SU-DHL-6 (cell line): ENCODE data around the gene SLX4.

Source experiments
- CTCF ChIP-seq: fragments of 200-600 bp; sonication (generic); IDR thresholded peaks from one replicate; pipeline ENCODE4 v1.5.1; 2017; ENCODE audit warnings: antibody characterized with exemption, mild to moderate bottlenecking, low read length, moderate library complexity; ENCODE audit not compliant: insufficient read depth, poor library complexity, severe bottlenecking
- EZH2phosphoT487 ChIP-seq: fragments of 200-600 bp; sonication (generic), shearing (Covaris generic); conservative IDR thresholded peaks from 2 replicates; pipeline ENCODE4 v1.6.1; 2018; ENCODE audit warnings: mild to moderate bottlenecking, antibody characterized with exemption, low read length, moderate library complexity, mixed read lengths

DNA sequence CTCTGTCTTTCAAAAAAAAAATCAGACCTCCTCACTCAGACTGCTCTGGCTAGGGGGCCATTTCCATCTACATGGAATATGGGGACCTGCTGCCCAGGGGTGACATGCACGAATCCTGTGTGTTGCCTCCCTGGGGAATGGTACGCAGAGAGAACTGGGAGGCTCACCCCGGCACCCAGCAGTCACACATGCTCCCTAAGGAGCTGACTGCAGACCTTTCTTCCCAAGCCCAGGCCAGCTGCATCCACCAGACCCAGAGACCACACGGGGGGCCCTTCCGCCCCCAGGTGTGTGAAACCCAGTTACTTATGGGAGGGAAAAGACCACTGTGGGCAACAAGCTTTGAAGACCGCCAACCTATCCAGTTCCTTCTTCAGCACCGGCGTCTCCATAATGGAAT, 27.0 kb downstream of the SLX4 start:
- TF ChIP-seq CTCF (no peak), EZH2phosphoT487 (no peak)
